Uterus (tissue), 4 donors: ENCODE measurements around the gene EVI5L. TPM values are rescaled to one million over a fixed set of nuclear protein-coding genes. Genes with fewer than 3 reads are reported as not detected.

Experiments used
- DNase-seq, 2 donors: peaks; one replicate each; pipeline ENCODE4 v3.0.0-alpha.2; 2019 to 2020
- H3K27ac ChIP-seq, 2 donors: fragments of 200-600 bp; sonication (generic); 1 replicate in 1 of 2; 2 replicates in 1 of 2; pipeline ENCODE4 v1.5.1; 2016 to 2018
- H3K27me3 ChIP-seq, 2 donors: fragments of 200-600 bp; sonication (generic); one replicate each; pipeline ENCODE4 v1.5.1; 2018 to 2019; ENCODE audit warnings: control low read depth in 1 of 2
- H3K36me3 ChIP-seq, 2 donors: fragments of 200-600 bp; sonication (generic); one replicate each; pipeline ENCODE4 v1.5.1; 2019; ENCODE audit warnings: control low read depth in 1 of 2
- H3K4me1 ChIP-seq, 2 donors: fragments of 200-600 bp; sonication (generic); one replicate each; pipeline ENCODE4 v1.5.1; 2018 to 2019; ENCODE audit warnings: control low read depth in 1 of 2
- H3K4me3 ChIP-seq, 2 donors: fragments of 200-600 bp; sonication (generic); 1 replicate in 1 of 2; 2 replicates in 1 of 2; pipeline ENCODE4 v1.5.1; 2018 to 2019; ENCODE audit warnings: mild to moderate bottlenecking in 1 of 2
- H3K9me3 ChIP-seq, 2 donors: fragments of 200-600 bp; sonication (generic); one replicate each; pipeline ENCODE4 v1.5.1; 2019; ENCODE audit warnings: control low read depth in 1 of 2
- CTCF ChIP-seq, 4 experiments: fragments of 200-600 bp in 2 of 4; fragments of 450-650 bp in 2 of 4; sonication (generic) in 2 of 4; IDR thresholded peaks; one replicate each; pipeline ENCODE4 v1.5.1; 2016 to 2019; ENCODE audit warnings: antibody characterized with exemption in 4 of 4, mild to moderate bottlenecking in 2 of 4, moderate library complexity in 1 of 4
- POLR2A ChIP-seq, 2 donors: fragments of 450-650 bp; IDR thresholded peaks; one replicate each; pipeline ENCODE4 v1.6.1; 2016; ENCODE audit warnings: antibody characterized with exemption in 2 of 2, mild to moderate bottlenecking in 1 of 2, moderate library complexity in 1 of 2
- intact Hi-C: fragments of 100-400 bp; cut with DNase I; formaldehyde crosslinking; loops from one replicate; pipeline ENCODE4 v1.15.1; 2023; ENCODE audit warnings: low total_unique reads
- total RNA-seq, 4 donors: library from RNA; depleted of rRNA in 3 of 4; stranded (reverse); fragments of >200 nt in 3 of 4; gene quantifications; one replicate each; pipeline versions ENCODE4 v1.1.0 to v1.2.4, GENCODE V29; 2014 to 2023
- donor health status: DM: yes; HTN: yes; CAD: no.

EVI5L gene
- total RNA-seq, 4 donors from 2014 or later: 9.1 to 14.9 (median 12.4) TPM

- H3K9me3 ChIP-seq: no peaks in the 10 kb centered on the region
- no peaks in the 10 kb centered on the region for H3K36me3 ChIP-seq
- H3K27ac ChIP-seq: no peak overlapping the region
- H3K4me3 ChIP-seq: no peak overlapping the region
- TF ChIP-seq CTCF (IDR thresholded peaks at IDR 0.05): no peak
- TF ChIP-seq POLR2A (IDR thresholded peaks at IDR 0.05): no peak
- no peaks in the 10 kb centered on the region for H3K27me3 ChIP-seq
- DNase-seq: no peak
- intact Hi-C loops: no loop called here
- H3K4me1 ChIP-seq: no peaks in the 10 kb centered on the region
These were observed 1.4 kb downstream of the EVI5L start for GRCh38 chr19:7831452-7831851.

GRCh38 chr19:7832009-7832408 lies 2.0 kb downstream of the EVI5L start:
- no peaks in the 10 kb centered on the region for H3K27me3 ChIP-seq
- no peaks in the 10 kb centered on the region for H3K9me3 ChIP-seq
- H3K36me3 ChIP-seq: no peaks in the 10 kb centered on the region
- H3K4me1 ChIP-seq: no peaks in the 10 kb centered on the region
- DNase-seq: no peak
- no peak overlapping the region for H3K4me3 ChIP-seq
- TF ChIP-seq POLR2A (IDR thresholded peaks at IDR 0.05): no peak
- intact Hi-C loops: no loop called here
- H3K27ac ChIP-seq: no peak overlapping the region

GRCh38 chr19:7832781-7833180 lies 2.8 kb downstream of the EVI5L start:
- DNase-seq: no peak
- H3K9me3 ChIP-seq: no peaks in the 10 kb centered on the region
- TF ChIP-seq CTCF (IDR thresholded peaks at IDR 0.05) (no peak), POLR2A (IDR thresholded peaks at IDR 0.05) (no peak)
- H3K36me3 ChIP-seq: no peaks in the 10 kb centered on the region
- intact Hi-C loops: no loop called here
- no peaks in the 10 kb centered on the region for H3K4me1 ChIP-seq
- H3K4me3 ChIP-seq: no peak overlapping the region
- no peak overlapping the region for H3K27ac ChIP-seq
- no peaks in the 10 kb centered on the region for H3K27me3 ChIP-seq

GRCh38 chr19:7833225-7834099 lies 3.4 kb downstream of the EVI5L start:
- TF ChIP-seq CTCF (IDR thresholded peaks at IDR 0.05) (no peak), POLR2A (IDR thresholded peaks at IDR 0.05) (no peak)
- Histone ChIP-seq H3K27ac (no peak overlapping the region), H3K36me3 (no peaks in the 10 kb centered on the region), H3K4me1 (no peaks in the 10 kb centered on the region), H3K4me3 (no peak overlapping the region), H3K9me3 (no peaks in the 10 kb centered on the region), H3K27me3 (no peaks in the 10 kb centered on the region)
- no peak for DNase-seq
- intact Hi-C loops: no loop called here

- H3K4me1 ChIP-seq: no peaks in the 10 kb centered on the region
- no peaks in the 10 kb centered on the region for H3K9me3 ChIP-seq
- no peak for DNase-seq
- intact Hi-C loops: no loop called here
- H3K36me3 ChIP-seq: no peaks in the 10 kb centered on the region
- TF ChIP-seq CTCF (IDR thresholded peaks at IDR 0.05) (no peak), POLR2A (IDR thresholded peaks at IDR 0.05) (no peak)
- no peaks in the 10 kb centered on the region for H3K27me3 ChIP-seq
- no peak overlapping the region for H3K4me3 ChIP-seq
- H3K27ac ChIP-seq: no peak overlapping the region
These were observed 9.5 kb downstream of the EVI5L start for GRCh38 chr19:7839476-7839875.
